AG04450 (cell line): ENCODE measurements around the gene ROPN1. TPM values are rescaled to one million over a fixed set of nuclear protein-coding genes. Genes with fewer than 3 reads are reported as not detected.
"Not testable (repeated sequence)": the region's sequence is repeated elsewhere in the genome, so short reads cannot be mapped to it uniquely, and the experiment has no call there.

Source experiments
- CTCF ChIA-PET: fragments of 300-600, 350-600 bp; formaldehyde crosslinking; extraction: SDS; loops from one replicate; lab custom pipeline; 2022; ENCODE audit warnings: antibody characterized with exemption, inconsistent platforms; lab: Charles Lee
- POLR2A ChIA-PET: fragments of 350-600 bp; formaldehyde crosslinking; extraction: SDS; loops from one replicate; lab custom pipeline; 2021; ENCODE audit warnings: antibody characterized with exemption, inconsistent platforms; lab: Yijun Ruan, JAX
- DNase-seq: peaks from one replicate; pipeline ENCODE4 v3.0.0-alpha.2; 2011; ENCODE audit warnings: low read depth, low spot score
- H3K27ac ChIP-seq: one replicate; pipeline ENCODE4 v1.5.1; 2012; ENCODE audit warnings: low read depth, low read length, control low read depth
- H3K27me3 ChIP-seq: one replicate; pipeline ENCODE4 v1.6.0; 2012; ENCODE audit warnings: low read length; ENCODE audit not compliant: control insufficient read depth, insufficient read depth
- H3K4me3 ChIP-seq: 2 replicates; pipeline ENCODE4 v1.5.1; 2011; ENCODE audit warnings: mild to moderate bottlenecking, low read depth, low read length, control low read depth
- H3K9me3 ChIP-seq: 2 replicates; pipeline ENCODE4 v1.5.1; 2012; ENCODE audit warnings: low read length; ENCODE audit not compliant: control insufficient read depth, insufficient read depth
- CTCF ChIP-seq: IDR thresholded peaks from 2 replicates; pipeline ENCODE4 v1.5.1; 2011; ENCODE audit warnings: low read depth, low read length, control low read depth, inconsistent platforms
- polyA plus RNA-seq: library from polyadenylated mRNA; depleted of rRNA; stranded (reverse); fragments of >200 nt; gene quantifications from 2 replicates; pipeline ENCODE4 v1.2.3, GENCODE V29; 2011

Gene ROPN1
- polyA plus RNA-seq, 1 experiment: 0.29 TPM

- POLR2A ChIA-PET, H3K27ac ChIP-seq, H3K9me3 ChIP-seq, DNase-seq: not testable (repeated sequence)
- Histone ChIP-seq H3K4me3 (peak overlapping the region; percentile 57), H3K27me3 (peaks cover 37% of the 10 kb centered on the region)
- TF ChIP-seq CTCF: peak; percentile 69
- CTCF ChIA-PET: interaction anchor here (0.7 to 1.6 kb wide), 10 partner anchors 8 to 337 kb away, joined by 3 to 8 read pairs (median 3); no protein-coding TSS in a partner anchor
Observed at GRCh38 chr3:123979525-123980501, 12.1 kb downstream of the ROPN1 start.

- H3K4me3 ChIP-seq, DNase-seq, H3K27ac ChIP-seq, CTCF ChIA-PET, H3K9me3 ChIP-seq: not testable (repeated sequence)
- peaks cover 13% of the 10 kb centered on the region for H3K27me3 ChIP-seq
- POLR2A ChIA-PET: interaction anchor here (0.6 kb wide), 1 partner anchor 371 kb away, joined by 3 read pairs; no protein-coding TSS in a partner anchor
Observed at GRCh38 chr3:123976904-123977303, 15.0 kb downstream of the ROPN1 start.

GRCh38 chr3:123976181-123976898, 15.6 kb downstream of the ROPN1 start:
- DNase-seq, H3K4me3 ChIP-seq, CTCF ChIA-PET, H3K9me3 ChIP-seq, H3K27ac ChIP-seq, H3K27me3 ChIP-seq: not testable (repeated sequence)
- POLR2A ChIA-PET: interaction anchor here (0.6 kb wide), 1 partner anchor 371 kb away, joined by 3 read pairs; no protein-coding TSS in a partner anchor

- H3K27ac ChIP-seq, POLR2A ChIA-PET, CTCF ChIA-PET, H3K27me3 ChIP-seq, H3K4me3 ChIP-seq, H3K9me3 ChIP-seq, DNase-seq: not testable (repeated sequence)
Observed at GRCh38 chr3:123975030-123975429, 16.9 kb downstream of the ROPN1 start.

GRCh38 chr3:123971406-123971805, 20.5 kb downstream of the ROPN1 start:
- Histone ChIP-seq H3K4me3 (no peak overlapping the region), H3K9me3 (no peaks in the 10 kb centered on the region), H3K27me3 (peaks cover 3% of the 10 kb centered on the region), H3K27ac (no peak overlapping the region)
- POLR2A ChIA-PET: no interaction called here
- CTCF ChIA-PET: interaction anchor here (1.0 kb wide), 1 partner anchor 9 kb away, joined by 3 read pairs; no protein-coding TSS in a partner anchor
- DNase-seq: no peak
- no peak for TF ChIP-seq CTCF

GRCh38 chr3:123967260-123967659, 24.7 kb downstream of the ROPN1 start:
- CTCF ChIA-PET, H3K9me3 ChIP-seq, H3K27me3 ChIP-seq, H3K4me3 ChIP-seq, POLR2A ChIA-PET, H3K27ac ChIP-seq, DNase-seq: not testable (repeated sequence)

GRCh38 chr3:123966799-123967198, 25.1 kb downstream of the ROPN1 start:
- H3K27me3 ChIP-seq, H3K9me3 ChIP-seq, POLR2A ChIA-PET, DNase-seq, H3K4me3 ChIP-seq, H3K27ac ChIP-seq, CTCF ChIA-PET: not testable (repeated sequence)

GRCh38 chr3:123964793-123965192, 27.1 kb downstream of the ROPN1 start:
- POLR2A ChIA-PET, H3K9me3 ChIP-seq, H3K27me3 ChIP-seq, H3K4me3 ChIP-seq, CTCF ChIA-PET, DNase-seq, H3K27ac ChIP-seq: not testable (repeated sequence)
